ENCODE measurements around the gene BRINP1.

BRINP1 gene

GRCh38 chr9:119181561-119181960 is 187.7 kb downstream of the BRINP1 start:
- no peak for TF ChIP-seq CTCF (IDR thresholded peaks at IDR 0.05)

GRCh38 chr9:119180897-119181296 is 188.3 kb downstream of the BRINP1 start:
- TF ChIP-seq CTCF (IDR thresholded peaks at IDR 0.05), result no peak

GRCh38 chr9:119179701-119180100 is 189.5 kb downstream of the BRINP1 start:
- no peak for TF ChIP-seq CTCF (IDR thresholded peaks at IDR 0.05)

GRCh38 chr9:119177196-119177595 is 192.0 kb downstream of the BRINP1 start:
- no peak for TF ChIP-seq CTCF (IDR thresholded peaks at IDR 0.05)

GRCh38 chr9:119175581-119175980 is 193.7 kb downstream of the BRINP1 start:
- TF ChIP-seq CTCF (IDR thresholded peaks at IDR 0.05), result no peak

- no peak for TF ChIP-seq CTCF (IDR thresholded peaks at IDR 0.05)
Measured at GRCh38 chr9:119167876-119168275, 201.4 kb downstream of the BRINP1 start.

- TF ChIP-seq CTCF (IDR thresholded peaks at IDR 0.05), result no peak
Measured at GRCh38 chr9:119167267-119167666, 202.0 kb downstream of the BRINP1 start.

GRCh38 chr9:119166096-119166495 is 203.1 kb downstream of the BRINP1 start:
- TF ChIP-seq CTCF (IDR thresholded peaks at IDR 0.05), result no peak

Measured in LNCAP (cell line).